Daoy (cell line): Measurements from ENCODE around the gene ABCA13. TPM values are rescaled to one million over a fixed set of nuclear protein-coding genes. Genes with fewer than 3 reads are reported as not detected.

ENCODE experiments used
- DNase-seq: peaks from one replicate; pipeline ENCODE4 v3.0.0-alpha.2; 2015; ENCODE audit warnings: low read depth
- total RNA-seq: library from RNA; depleted of rRNA; stranded (reverse); fragments of >200 nt; shearing (Covaris generic); gene quantifications from 2 replicates; pipeline ENCODE4 v1.2.3, GENCODE V29; 2014

The ABCA13 gene
- total RNA-seq, 1 experiment from 2014 or later: 0.06 TPM

- DNase-seq: peak; percentile 31
Observed at GRCh38 chr7:48299580-48300169, 128.4 kb downstream of the ABCA13 start.

DNA sequence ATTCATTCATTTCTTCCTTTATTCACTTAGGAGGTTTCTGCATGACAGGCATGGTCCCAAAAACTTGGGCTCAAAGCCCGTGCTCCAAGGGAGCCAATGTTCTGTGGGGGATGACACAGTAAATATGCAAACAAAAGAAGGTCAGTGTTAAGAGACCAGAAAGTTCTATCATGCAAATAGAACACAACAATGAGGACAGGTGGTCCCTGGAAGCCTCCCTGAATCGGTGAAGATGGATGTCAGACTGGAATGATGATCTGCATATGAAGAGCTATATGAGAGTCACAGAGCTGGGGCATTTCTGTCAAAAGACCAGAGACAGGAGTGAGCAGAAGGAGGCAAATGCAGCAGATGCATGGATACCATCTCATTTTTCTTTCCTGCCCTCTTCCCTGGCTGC is 129.0 kb downstream of the ABCA13 start:
- no peak for DNase-seq

DNA sequence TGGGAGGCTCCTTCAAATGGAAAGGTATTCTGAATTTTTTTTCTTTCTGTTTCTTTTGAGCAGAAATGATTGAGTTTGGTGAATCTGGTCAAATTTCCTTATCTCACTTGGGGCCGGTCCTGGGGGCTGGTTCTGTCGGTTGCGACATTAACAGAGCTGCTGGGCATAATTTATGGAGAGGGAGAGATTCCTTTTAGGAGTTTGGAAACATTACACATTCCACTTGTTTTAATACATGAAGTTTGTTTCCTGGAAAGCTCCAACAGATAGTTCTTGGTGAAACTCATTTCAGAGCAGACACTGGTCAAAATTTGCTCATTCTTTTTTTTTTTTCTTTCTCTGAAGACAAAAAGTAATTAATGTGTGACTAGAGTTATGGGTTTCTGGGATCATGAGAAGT is 129.9 kb downstream of the ABCA13 start:
- no peak for DNase-seq

GRCh38 chr7:48304641-48305040 is 133.4 kb downstream of the ABCA13 start:
- no peak for DNase-seq

DNA sequence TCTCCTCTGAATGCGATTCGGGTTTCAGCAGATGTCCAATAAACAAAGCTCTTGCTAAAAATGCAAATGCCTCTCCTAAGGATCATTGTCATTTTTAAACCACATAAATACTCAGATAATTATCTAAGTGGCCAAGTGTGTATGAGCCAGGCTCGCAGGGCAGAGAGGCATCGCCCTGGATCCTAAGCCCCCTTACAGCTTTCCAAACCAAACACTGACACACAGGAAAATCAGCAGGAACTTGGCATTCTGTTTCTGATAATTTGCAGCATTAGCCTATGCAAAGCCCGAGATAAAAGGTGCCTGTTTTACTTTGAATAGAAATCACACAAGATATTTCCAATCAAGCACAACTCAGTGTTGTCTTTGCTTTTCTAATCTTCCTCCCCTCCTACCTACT is 134.4 kb downstream of the ABCA13 start:
- DNase-seq: no peak

DNA sequence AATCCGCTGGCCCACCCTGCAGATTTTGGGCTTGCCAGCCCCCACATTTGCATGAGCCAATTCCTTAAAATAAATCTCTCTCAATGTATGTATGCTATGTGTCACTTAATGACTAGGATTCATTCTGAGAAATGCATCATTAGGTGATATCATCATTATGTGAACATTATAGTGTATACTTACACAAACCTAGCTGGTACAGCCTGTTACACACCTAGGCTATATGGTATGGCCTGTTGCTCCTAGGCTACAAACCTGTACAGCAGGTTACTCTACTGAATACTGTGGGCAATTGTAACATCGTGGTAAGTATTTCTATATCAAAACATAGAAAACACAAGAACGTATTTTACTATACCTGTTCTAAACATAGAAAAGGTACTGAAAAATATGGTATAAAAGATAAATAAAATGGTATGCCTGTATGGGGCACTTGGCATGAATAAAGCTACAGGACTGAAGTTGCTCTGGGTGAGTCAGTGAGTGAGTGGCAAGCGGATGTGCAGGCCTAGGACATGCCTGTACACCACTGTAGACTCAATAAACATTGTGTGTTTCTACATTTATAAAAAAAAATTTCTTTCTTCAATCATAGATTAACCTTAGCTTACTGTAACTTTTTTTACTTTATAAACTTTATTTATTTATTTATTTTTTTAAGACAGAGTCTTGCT is 135.9 kb downstream of the ABCA13 start:
- no peak for DNase-seq

GRCh38 chr7:48309720-48310119 is 138.5 kb downstream of the ABCA13 start:
- DNase-seq: no peak

DNA sequence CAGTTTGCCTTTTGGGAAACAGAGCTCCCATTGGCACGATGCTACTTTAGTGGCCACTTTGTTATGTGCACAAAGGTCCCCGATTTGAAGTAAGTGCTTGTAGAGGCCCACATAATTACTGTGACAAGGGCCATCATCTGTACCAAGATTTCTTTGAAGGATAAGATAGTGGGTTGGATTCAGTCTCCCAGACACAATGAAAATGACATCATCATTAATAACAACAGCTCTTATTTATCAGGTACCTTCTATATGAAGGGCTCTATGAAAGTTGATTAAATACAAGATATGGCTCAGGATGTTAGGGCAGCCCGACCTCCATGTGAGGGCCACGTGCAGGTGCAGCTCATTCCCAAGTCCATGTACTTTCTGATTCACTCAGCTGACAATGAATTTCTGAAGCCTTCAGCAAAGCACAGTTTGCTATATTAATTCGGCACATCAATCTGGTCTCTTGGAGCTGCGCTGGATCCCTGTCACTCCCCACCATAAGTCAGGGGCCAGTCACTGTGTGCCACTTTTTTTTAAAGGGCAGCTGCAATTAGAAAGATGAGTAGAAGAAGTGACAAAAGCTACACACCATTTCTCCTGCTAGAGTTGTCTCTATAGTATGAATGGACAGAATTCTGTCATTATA is 140.3 kb downstream of the ABCA13 start:
- DNase-seq: no peak

DNA sequence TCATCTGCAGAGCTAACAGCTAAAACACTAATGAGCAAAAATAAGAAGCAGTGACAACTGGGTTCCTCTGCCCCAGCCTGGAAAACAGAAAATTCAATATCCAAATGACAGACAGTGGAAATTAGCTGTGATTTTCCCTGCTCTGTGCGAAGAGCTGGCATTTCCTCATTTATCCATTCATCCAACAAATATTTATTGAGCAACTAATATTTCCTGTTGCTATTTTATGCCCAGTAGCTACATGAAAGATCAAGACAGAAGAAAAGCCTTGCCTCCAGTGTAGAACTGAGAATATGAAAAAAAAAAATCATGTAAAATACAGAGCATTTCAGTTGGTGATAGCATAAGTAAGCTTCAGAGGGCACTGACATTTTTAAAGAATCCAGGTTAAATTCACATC is 140.9 kb downstream of the ABCA13 start:
- no peak for DNase-seq

GRCh38 chr7:48316768-48317167 is 145.5 kb downstream of the ABCA13 start:
- DNase-seq: no peak

DNA sequence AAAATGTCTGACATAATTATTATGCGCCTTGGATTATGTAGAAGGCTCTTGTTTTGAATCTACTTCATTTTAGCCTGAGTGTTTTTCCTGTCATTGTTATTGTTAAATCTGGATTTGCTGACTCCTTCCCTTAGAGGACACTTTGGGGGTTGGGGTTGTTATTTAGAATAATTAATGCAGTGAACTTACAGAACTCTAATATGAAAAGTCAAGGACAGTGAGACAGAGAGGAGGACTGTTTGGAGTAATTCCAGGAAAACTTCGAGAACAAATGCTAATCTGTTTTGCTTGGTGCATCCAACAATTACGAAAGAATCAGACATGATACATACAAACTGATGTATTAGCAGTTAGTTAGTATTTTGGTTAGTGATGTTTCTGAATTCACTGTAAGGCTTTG is 146.1 kb downstream of the ABCA13 start:
- no peak for DNase-seq

DNA sequence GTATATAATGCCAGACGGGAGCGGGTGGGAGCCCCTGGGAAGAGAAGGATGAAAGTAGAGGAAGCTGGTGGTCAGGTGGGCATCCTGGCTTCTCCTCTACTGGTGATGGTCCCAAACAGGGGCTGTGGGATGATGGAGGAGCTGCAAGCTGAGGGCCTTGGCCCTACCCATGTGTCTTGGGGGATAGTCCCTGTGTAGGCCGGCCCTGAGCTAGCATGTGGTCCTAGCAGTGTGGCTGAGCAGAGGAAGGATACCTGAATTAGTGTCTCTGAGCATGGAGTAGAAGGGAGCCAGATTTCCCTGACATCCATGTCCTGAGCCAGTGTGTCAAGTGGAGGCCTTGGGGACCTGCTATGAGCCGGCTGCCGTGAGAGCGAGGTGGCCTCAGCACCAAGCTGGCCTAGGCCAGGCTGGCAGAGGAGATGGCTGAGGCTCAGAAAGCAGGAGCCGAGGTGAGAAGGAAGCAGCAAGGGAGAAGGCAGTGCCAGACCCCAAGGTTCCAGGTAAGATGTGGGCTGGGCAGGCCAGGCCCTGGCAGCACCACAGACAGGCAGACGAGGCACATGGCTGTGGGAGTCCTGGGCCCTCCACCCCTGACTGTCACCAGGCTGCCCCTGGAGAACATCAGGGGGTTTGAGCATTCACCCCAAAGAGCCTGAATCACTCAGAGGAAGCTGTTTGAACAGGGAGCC is 150.2 kb downstream of the ABCA13 start:
- DNase-seq: no peak

DNA sequence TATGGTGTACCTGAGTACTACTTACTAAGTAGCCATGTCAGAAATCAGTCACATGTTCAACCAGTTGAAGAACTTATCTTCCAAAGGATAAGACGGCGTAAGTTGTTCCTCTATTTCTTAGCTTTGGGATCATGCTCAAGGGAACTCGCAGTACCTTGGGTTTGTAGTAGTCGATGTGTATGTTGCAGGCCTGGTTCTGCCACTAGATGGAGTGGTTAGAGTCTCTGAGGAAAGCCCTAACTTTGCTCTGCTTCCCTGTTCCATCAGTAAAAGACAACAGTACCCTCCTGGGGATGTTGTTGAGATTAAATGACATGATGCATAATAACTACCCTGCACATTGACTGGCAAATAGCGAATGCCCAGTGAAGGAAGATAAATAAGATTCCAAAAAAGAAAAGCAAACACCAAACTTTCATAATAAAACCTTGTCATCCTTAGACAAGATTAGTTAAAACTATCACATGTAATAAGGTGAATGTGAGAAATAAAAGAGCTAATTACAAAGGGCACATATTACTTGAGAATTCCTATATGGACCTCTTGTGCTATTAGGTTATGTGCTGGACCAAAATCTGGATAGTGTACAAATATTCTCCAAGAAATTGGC is 165.9 kb downstream of the ABCA13 start:
- DNase-seq: no peak

DNA sequence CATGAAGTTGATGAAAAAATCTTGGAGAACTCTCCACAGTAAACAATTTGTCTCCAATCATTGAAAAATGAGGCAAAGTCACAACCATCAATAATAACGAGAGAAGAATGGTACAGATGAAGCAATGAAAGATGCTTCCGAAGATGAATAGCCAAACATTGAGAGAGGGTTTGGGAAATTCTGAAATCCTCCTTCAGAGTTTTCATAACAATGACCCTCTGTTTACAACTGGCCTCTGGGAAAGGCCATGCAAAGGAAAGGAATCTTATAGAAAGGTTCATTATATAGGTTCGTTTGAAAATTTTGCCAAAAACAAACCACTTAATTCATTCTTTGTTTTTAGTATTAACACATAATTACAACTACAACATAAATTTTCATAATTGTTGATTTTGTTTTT is 166.5 kb downstream of the ABCA13 start:
- DNase-seq: no peak

GRCh38 chr7:48347230-48347825 is 176.1 kb downstream of the ABCA13 start:
- no peak for DNase-seq

DNA sequence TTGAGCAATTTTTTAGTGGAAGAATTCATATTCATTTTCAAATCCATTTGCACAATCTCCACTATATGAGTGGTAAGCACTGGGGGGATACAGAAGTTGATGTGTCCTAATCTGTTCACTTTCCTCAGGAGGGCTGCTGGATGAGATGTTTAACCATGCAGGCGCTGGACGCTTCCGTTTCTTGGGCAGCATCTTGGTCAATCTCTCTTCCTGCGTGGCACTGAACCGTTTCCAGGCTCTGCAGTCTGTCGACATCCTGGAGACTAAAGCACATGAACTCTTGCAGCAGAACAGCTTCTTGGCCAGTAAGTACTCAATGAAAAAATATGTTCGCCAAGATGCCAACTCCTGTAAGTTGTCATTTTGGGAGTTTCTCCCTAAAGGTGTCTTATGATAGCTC is 179.3 kb downstream of the ABCA13 start:
- DNase-seq: no peak

DNA sequence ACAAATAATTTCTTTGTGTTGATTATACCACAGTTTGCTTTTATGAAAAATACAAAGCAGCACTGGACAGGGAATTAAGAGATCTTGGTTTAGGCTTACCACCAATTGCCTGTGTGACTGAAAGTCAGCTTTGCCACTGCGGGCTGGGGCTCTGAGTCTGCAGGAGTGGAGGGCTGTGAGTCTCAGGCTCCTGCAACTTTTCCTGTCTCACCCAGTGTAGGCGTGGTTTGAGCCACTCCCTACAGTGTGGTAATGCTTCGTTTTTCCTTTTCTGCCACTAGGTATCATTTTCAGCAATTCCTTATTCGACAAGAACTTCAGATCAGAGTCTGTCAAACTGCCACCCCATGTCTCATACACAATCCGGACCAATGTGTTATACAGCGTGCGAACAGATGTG is 180.6 kb downstream of the ABCA13 start:
- no peak for DNase-seq

DNA sequence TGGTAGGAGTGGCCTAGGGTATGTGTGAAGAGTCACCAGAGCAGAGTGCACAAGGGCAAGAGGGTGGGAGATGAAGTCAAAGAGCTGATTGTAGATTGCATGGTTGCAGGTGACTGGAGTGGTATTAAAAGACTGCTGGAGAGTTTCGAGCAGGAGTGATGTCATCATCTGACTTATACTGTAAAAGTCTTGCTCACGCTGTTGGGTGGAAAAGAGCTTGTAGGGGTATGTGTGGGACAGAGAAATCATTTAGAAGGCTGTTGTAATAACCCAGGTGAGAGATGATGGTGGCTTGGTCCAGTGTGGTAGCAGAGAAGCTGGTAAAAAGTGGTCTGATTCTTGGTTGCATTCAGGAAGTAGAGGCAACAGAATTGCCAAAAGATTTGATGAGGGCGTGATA is 184.1 kb downstream of the ABCA13 start:
- DNase-seq: no peak

- DNase-seq: no peak
Observed at GRCh38 chr7:48360574-48360973, 189.3 kb downstream of the ABCA13 start.

GRCh38 chr7:48363174-48363573 is 191.9 kb downstream of the ABCA13 start:
- DNase-seq: no peak

DNA sequence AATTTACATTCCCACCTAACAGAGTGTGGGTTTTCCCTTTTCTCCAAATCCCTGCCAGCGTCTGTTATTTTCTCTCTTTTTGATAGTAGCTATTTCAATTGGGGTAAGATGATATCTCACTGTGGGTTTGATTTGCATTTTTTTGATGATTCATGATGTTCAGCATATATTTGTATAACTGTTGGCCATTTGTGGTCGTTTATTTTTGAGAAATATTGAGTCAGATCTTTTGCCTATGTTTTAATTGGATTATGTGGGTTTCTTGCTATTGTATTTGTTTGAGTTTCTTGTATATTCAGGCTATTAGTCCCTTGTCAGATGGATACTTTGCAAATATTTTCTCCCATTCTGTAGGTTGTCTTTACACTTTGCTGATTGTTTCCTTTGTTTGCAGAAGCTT is 193.8 kb downstream of the ABCA13 start:
- no peak for DNase-seq

DNA sequence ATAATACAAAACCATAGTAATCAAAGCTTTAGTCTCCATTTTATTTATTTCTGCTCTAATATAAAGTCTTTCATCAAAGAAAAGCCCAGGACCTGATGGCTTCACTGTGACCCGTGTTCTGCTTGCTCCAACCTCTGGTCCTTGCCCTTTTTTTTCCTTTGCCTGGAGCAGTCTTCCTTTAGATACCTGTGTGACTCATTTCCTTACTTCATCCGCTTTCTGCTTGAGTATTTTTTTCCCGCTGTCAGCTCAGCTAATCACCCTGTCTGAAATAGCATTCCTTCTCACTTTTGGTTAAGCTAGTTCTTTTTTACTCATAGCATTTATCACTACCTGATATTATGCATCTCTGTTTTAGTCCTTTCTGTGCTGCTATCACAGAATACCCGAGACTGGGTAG is 194.8 kb downstream of the ABCA13 start:
- no peak for DNase-seq
